ENCODE measurements around the gene MAN2B1. TPM values are rescaled to one million over a fixed set of nuclear protein-coding genes. Genes with fewer than 3 reads are reported as not detected.

MAN2B1 gene
- total RNA-seq, 1 donor from 2014 or later, result 105 TPM

DNA sequence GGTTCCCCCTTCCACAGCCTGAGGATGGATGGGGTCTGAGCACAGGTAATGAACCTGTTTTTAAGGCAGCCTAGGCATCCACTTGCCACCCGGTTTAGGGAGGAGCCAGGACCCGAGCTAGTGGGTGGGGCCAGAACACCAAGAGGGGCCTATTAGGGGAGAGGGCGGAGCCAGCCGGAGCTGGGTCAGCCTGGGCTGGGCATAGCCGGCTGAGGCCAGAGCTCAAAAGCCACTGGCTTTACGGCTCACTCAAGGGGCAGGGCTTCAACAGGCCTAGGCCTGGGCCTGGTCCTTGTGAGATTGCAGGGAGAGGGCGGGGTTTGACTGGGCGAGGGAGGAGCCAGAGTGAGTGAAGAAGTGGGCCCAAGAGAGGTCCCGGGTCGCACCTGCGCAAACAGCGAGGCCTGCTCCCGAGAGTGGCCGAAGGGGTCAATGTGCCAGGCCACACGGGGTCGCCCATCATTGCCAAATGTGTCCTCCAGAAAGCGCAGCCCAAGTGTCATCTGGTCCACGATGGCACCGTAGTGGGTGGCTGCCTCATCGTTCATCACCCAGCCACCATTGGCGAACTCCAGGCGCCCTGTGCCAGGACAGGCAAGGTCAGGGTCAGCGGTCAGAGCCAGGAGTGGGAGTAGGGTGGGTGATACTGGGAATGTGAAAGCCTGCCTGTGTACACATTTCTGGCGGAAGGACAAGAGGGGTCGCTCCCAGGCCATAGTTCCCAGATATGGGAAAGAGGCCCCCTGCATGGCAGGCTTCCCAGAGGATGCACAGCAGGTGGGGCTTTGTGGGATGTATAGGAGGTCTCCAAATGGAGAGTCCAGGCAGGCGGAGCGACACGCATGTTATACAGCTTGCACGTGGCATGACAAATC, 1.9 kb downstream of the MAN2B1 start:
- Histone ChIP-seq H2AFZ (ENCODE audit: low read depth, low read length) (no peak overlapping the region), H4K20me1 (ENCODE audit: insufficient read depth, low read length) (peaks cover 14% of the 10 kb centered on the region), H3K79me2 (ENCODE audit: insufficient read depth, low read length) (peaks cover 44% of the 10 kb centered on the region), H3K4me2 (ENCODE audit: low read length) (no peak overlapping the region), H3K4me3 (ENCODE audit: insufficient read depth, low read depth, low read length) (no peak overlapping the region), H3K4me1 (ENCODE audit: insufficient read depth, low read length) (peaks cover 13% of the 10 kb centered on the region), H3K9ac (ENCODE audit: low read length) (no peak overlapping the region), H3K27ac (ENCODE audit: low read depth, low read length) (no peak overlapping the region), H3K27me3 (ENCODE audit: insufficient read depth, low read length) (no peaks in the 10 kb centered on the region), H3K9me3 (ENCODE audit: insufficient read depth, low read depth, low read length) (no peaks in the 10 kb centered on the region), H3K36me3 (ENCODE audit: insufficient read depth, low read length) (peaks cover 6% of the 10 kb centered on the region)
- H3K4me3 Mint-ChIP-seq (ENCODE audit: unreplicated experiment), result peak overlapping the region; percentile 29
- H3K27ac Mint-ChIP-seq (ENCODE audit: unreplicated experiment), result no peak overlapping the region
- H3K36me3 Mint-ChIP-seq (ENCODE audit: low read depth, unreplicated experiment), result peaks cover 10% of the 10 kb centered on the region
- no peaks in the 10 kb centered on the region for H3K9me3 Mint-ChIP-seq (ENCODE audit: unreplicated experiment)
- FAIRE-seq, result no peak
- no peaks in the 10 kb centered on the region for H3K27me3 Mint-ChIP-seq (ENCODE audit: low read depth, unreplicated experiment)
- DNase-seq (ENCODE audit: low read depth), result no peak
- peaks cover 20% of the 10 kb centered on the region for H3K4me1 Mint-ChIP-seq (ENCODE audit: low read depth, unreplicated experiment)
- TF ChIP-seq EZH2 (IDR thresholded peaks at IDR 0.05; ENCODE audit: insufficient read depth, low read length), result no peak
- TF ChIP-seq, protein P1, sequence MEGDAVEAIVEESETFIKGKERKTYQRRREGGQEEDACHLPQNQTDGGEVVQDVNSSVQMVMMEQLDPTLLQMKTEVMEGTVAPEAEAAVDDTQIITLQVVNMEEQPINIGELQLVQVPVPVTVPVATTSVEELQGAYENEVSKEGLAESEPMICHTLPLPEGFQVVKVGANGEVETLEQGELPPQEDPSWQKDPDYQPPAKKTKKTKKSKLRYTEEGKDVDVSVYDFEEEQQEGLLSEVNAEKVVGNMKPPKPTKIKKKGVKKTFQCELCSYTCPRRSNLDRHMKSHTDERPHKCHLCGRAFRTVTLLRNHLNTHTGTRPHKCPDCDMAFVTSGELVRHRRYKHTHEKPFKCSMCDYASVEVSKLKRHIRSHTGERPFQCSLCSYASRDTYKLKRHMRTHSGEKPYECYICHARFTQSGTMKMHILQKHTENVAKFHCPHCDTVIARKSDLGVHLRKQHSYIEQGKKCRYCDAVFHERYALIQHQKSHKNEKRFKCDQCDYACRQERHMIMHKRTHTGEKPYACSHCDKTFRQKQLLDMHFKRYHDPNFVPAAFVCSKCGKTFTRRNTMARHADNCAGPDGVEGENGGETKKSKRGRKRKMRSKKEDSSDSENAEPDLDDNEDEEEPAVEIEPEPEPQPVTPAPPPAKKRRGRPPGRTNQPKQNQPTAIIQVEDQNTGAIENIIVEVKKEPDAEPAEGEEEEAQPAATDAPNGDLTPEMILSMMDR (IDR thresholded peaks at IDR 0.05; ENCODE audit: insufficient read depth, low read depth, low read length), result no peak

DNA sequence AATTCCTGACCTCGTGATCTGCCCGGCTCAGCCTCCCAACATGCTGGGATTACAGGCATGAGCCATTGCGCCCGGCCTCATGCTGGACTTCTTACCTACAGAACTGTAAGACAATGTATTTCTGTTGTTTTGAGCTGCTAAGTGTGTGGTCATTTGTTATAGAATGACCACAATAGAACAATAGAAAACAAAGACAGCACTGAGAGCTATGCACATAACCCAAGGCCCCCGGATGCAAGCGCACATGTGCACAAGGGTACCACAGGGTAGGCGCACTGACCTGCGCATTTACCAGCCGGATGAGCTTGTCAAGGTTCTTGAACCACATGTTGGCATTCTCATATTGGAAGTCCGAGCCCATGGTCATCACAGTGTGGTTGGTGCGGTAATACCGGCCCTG, 5.6 kb downstream of the MAN2B1 start:
- peaks cover 3% of the 10 kb centered on the region for H3K4me1 Mint-ChIP-seq (ENCODE audit: low read depth, unreplicated experiment)
- Histone ChIP-seq H3K27ac (ENCODE audit: low read depth, low read length) (no peak overlapping the region), H3K4me2 (ENCODE audit: low read length) (no peak overlapping the region), H3K27me3 (ENCODE audit: insufficient read depth, low read length) (no peaks in the 10 kb centered on the region), H3K9ac (ENCODE audit: low read length) (no peak overlapping the region), H2AFZ (ENCODE audit: low read depth, low read length) (no peak overlapping the region), H3K4me1 (ENCODE audit: insufficient read depth, low read length) (peaks cover 4% of the 10 kb centered on the region), H4K20me1 (ENCODE audit: insufficient read depth, low read length) (peaks cover 5% of the 10 kb centered on the region), H3K36me3 (ENCODE audit: insufficient read depth, low read length) (peaks cover 6% of the 10 kb centered on the region), H3K9me3 (ENCODE audit: insufficient read depth, low read depth, low read length) (no peaks in the 10 kb centered on the region), H3K79me2 (ENCODE audit: insufficient read depth, low read length) (peaks cover 12% of the 10 kb centered on the region), H3K4me3 (ENCODE audit: insufficient read depth, low read depth, low read length) (no peak overlapping the region)
- H3K36me3 Mint-ChIP-seq (ENCODE audit: low read depth, unreplicated experiment), result peaks cover 17% of the 10 kb centered on the region
- no peak overlapping the region for H3K4me3 Mint-ChIP-seq (ENCODE audit: unreplicated experiment)
- TF ChIP-seq, protein P1 (IDR thresholded peaks at IDR 0.05; ENCODE audit: insufficient read depth, low read depth, low read length), result no peak
- no peak for TF ChIP-seq EZH2 (IDR thresholded peaks at IDR 0.05; ENCODE audit: insufficient read depth, low read length)
- H3K9me3 Mint-ChIP-seq (ENCODE audit: unreplicated experiment), result no peaks in the 10 kb centered on the region
- FAIRE-seq, result no peak
- H3K27me3 Mint-ChIP-seq (ENCODE audit: low read depth, unreplicated experiment), result no peaks in the 10 kb centered on the region
- no peak overlapping the region for H3K27ac Mint-ChIP-seq (ENCODE audit: unreplicated experiment)
- DNase-seq (ENCODE audit: low read depth), result no peak

DNA sequence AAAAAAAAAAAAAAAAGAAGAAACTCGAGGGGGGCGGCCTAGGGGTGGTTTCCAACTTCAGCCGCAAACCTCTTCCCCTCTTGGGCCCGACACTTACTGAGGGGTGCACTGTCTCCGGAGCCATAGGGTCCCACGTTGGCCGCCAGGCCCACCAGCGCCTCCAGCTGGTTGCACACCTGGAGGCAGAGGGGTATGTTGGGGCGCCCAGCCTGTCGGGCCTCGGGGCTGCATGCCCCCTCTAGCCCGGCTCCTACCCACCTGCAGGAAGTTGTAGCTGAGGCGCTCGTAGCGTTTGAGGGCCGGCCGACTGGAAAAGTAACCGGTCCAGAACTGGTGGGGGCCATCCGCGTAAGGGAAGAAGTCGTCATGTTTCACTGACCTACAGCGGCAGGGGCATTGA, 8.6 kb downstream of the MAN2B1 start:
- DNase-seq (ENCODE audit: low read depth), result no peak
- Histone ChIP-seq H3K9me3 (ENCODE audit: insufficient read depth, low read depth, low read length) (no peaks in the 10 kb centered on the region), H4K20me1 (ENCODE audit: insufficient read depth, low read length) (no peaks in the 10 kb centered on the region), H3K4me3 (ENCODE audit: insufficient read depth, low read depth, low read length) (no peak overlapping the region), H3K79me2 (ENCODE audit: insufficient read depth, low read length) (no peaks in the 10 kb centered on the region), H3K27me3 (ENCODE audit: insufficient read depth, low read length) (no peaks in the 10 kb centered on the region), H3K4me2 (ENCODE audit: low read length) (no peak overlapping the region), H3K9ac (ENCODE audit: low read length) (no peak overlapping the region), H3K27ac (ENCODE audit: low read depth, low read length) (no peak overlapping the region), H2AFZ (ENCODE audit: low read depth, low read length) (no peak overlapping the region), H3K36me3 (ENCODE audit: insufficient read depth, low read length) (peaks cover 15% of the 10 kb centered on the region), H3K4me1 (ENCODE audit: insufficient read depth, low read length) (no peaks in the 10 kb centered on the region)
- Mint-ChIP-seq H3K27ac (ENCODE audit: unreplicated experiment) (no peak overlapping the region), H3K27me3 (ENCODE audit: low read depth, unreplicated experiment) (no peaks in the 10 kb centered on the region), H3K36me3 (ENCODE audit: low read depth, unreplicated experiment) (peaks cover 28% of the 10 kb centered on the region), H3K4me1 (ENCODE audit: low read depth, unreplicated experiment) (no peaks in the 10 kb centered on the region), H3K9me3 (ENCODE audit: unreplicated experiment) (no peaks in the 10 kb centered on the region), H3K4me3 (ENCODE audit: unreplicated experiment) (no peak overlapping the region)
- no peak for TF ChIP-seq EZH2 (IDR thresholded peaks at IDR 0.05; ENCODE audit: insufficient read depth, low read length)
- TF ChIP-seq, protein P1 (IDR thresholded peaks at IDR 0.05; ENCODE audit: insufficient read depth, low read depth, low read length), result no peak
- FAIRE-seq, result no peak
